ENCODE measurements around the gene PHC1. TPM values are rescaled to one million over a fixed set of nuclear protein-coding genes. Genes with fewer than 3 reads are reported as not detected.

PHC1 gene
- total and polyA plus RNA-seq, 2 donors (not counting 1 experiment from before 2014, with no cell fraction given) = 64.2 to 86.9 TPM

DNA sequence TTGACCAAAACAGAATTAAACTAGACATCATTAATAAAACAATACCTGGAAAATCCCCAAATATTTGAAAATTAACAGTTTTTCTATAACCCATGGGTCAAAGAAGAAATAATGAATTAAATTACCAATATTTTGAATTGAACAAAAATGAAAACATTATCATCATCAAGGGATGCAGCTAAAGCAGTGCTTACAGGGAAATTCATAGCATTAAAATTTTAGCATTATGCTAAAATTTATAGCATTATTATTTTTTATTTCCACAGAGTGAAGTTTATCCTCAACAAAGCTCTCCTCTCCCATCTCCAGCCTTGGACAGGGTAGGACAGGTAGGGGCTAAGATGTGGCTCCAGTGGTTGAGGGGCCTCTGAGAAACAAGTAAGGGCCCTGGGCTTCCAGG, 54.5 kb downstream of the PHC1 start:
- ChIA-PET POLR2A (no interaction called here), CTCF (no interaction called here)
- no peak for TF ChIP-seq EZH2 (IDR thresholded peaks at IDR 0.05; ENCODE audit: borderline replicate concordance, insufficient read depth, low read depth, low read length, poor library complexity, severe bottlenecking)
- TF ChIP-seq, protein P1, sequence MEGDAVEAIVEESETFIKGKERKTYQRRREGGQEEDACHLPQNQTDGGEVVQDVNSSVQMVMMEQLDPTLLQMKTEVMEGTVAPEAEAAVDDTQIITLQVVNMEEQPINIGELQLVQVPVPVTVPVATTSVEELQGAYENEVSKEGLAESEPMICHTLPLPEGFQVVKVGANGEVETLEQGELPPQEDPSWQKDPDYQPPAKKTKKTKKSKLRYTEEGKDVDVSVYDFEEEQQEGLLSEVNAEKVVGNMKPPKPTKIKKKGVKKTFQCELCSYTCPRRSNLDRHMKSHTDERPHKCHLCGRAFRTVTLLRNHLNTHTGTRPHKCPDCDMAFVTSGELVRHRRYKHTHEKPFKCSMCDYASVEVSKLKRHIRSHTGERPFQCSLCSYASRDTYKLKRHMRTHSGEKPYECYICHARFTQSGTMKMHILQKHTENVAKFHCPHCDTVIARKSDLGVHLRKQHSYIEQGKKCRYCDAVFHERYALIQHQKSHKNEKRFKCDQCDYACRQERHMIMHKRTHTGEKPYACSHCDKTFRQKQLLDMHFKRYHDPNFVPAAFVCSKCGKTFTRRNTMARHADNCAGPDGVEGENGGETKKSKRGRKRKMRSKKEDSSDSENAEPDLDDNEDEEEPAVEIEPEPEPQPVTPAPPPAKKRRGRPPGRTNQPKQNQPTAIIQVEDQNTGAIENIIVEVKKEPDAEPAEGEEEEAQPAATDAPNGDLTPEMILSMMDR (IDR thresholded peaks at IDR 0.05) = no peak
- H3K4me3 Mint-ChIP-seq = no peak overlapping the region
- H3K4me2 ChIP-seq (replicated peaks; ENCODE audit: low read depth, low read length, poor library complexity, severe bottlenecking) = no peak overlapping the region
- no peaks in the 10 kb centered on the region for H3K4me1 Mint-ChIP-seq
- intact Hi-C loops (cut with micrococcal nuclease) = no loop called here
- no peaks in the 10 kb centered on the region for H3K4me1 ChIP-seq (ENCODE audit: control insufficient read depth in 2 of 2, insufficient read depth in 2 of 2, low read length in 2 of 2)
- no peak overlapping the region for H2AFZ ChIP-seq (ENCODE audit: insufficient read depth, low read depth, low read length, poor library complexity, severe bottlenecking)
- H3K9me3 ChIP-seq (ENCODE audit: control extremely low read depth in 1 of 3, control insufficient read depth in 2 of 3, insufficient read depth in 1 of 3, low read length in 2 of 3) = peaks cover 5 to 20% (median 17%) of the 10 kb centered on the region in 3 donors
- H3K79me2 ChIP-seq (ENCODE audit: control insufficient read depth, insufficient read depth, low read length) = no peaks in the 10 kb centered on the region
- no peaks in the 10 kb centered on the region for H3K27me3 Mint-ChIP-seq
- H3K27ac Mint-ChIP-seq = no peak overlapping the region
- H3K27me3 ChIP-seq (replicated peaks in 1 of 4; ENCODE audit: control extremely low read depth in 1 of 4, control insufficient read depth in 3 of 4, insufficient read depth in 4 of 4, low read length in 3 of 4) = no peaks in the 10 kb centered on the region
- H3K36me3 ChIP-seq (replicated peaks in 1 of 2; ENCODE audit: control extremely low read depth in 1 of 2, control insufficient read depth in 1 of 2, extremely low read depth in 1 of 2, insufficient read depth in 2 of 2, low read length in 1 of 2) = no peaks in the 10 kb centered on the region
- no peak overlapping the region for H3K9ac ChIP-seq (ENCODE audit: low read length)
- DNase-seq (no peak), ATAC-seq (ENCODE audit: low read depth) (no peak)
- no peaks in the 10 kb centered on the region for H4K20me1 ChIP-seq (ENCODE audit: control insufficient read depth, insufficient read depth, low read length, poor library complexity, severe bottlenecking)
- H3K27ac ChIP-seq (ENCODE audit: low read length in 2 of 2) = no peak overlapping the region
- H3K9me3 Mint-ChIP-seq (ENCODE audit: insufficient read depth) = peaks cover 3% of the 10 kb centered on the region
- H3K4me3 ChIP-seq (ENCODE audit: control extremely low read depth in 1 of 5, extremely low read depth in 1 of 5, insufficient read depth in 1 of 5, low read depth in 2 of 5, low read length in 4 of 5) = no peak overlapping the region

DNA sequence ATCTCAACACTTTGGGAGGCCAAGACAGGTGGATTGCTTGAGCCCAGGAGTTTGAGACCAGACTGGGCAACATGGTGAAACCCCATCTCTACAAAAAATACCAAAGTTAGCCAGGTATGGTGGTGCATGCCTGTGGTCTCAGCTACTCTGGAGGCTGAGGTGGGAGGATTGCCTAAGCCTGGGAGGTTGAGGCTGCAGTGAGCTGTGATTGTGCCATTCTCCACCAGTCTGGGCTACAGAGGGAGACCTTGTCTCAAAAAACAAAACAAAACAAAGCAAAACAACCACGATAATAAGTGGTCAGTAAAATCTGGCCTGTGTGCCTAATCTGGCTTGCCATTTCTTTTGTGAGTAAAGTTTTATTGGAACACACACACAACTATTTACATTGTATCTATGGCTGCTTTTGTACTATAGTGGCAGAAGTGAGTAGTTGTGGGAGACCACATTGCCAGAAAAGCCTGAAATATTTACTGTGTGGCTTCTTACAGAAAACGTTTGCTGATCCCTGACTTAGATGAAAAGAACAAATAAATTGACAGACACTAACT, 55.6 kb downstream of the PHC1 start:
- no peak overlapping the region for H3K4me3 ChIP-seq (ENCODE audit: control extremely low read depth in 1 of 5, extremely low read depth in 1 of 5, insufficient read depth in 1 of 5, low read depth in 2 of 5, low read length in 4 of 5)
- no peak overlapping the region for H2AFZ ChIP-seq (ENCODE audit: insufficient read depth, low read depth, low read length, poor library complexity, severe bottlenecking)
- TF ChIP-seq EZH2 (IDR thresholded peaks at IDR 0.05; ENCODE audit: borderline replicate concordance, insufficient read depth, low read depth, low read length, poor library complexity, severe bottlenecking) = no peak
- TF ChIP-seq, protein P1 (IDR thresholded peaks at IDR 0.05) = no peak
- H3K9me3 ChIP-seq (ENCODE audit: control extremely low read depth in 1 of 3, control insufficient read depth in 2 of 3, insufficient read depth in 1 of 3, low read length in 2 of 3) = peaks cover 4 to 20% (median 17%) of the 10 kb centered on the region in 3 donors
- Mint-ChIP-seq H3K9me3 (ENCODE audit: insufficient read depth) (peaks cover 3% of the 10 kb centered on the region), H3K4me3 (no peak overlapping the region), H3K4me1 (no peaks in the 10 kb centered on the region), H3K27ac (no peak overlapping the region), H3K27me3 (no peaks in the 10 kb centered on the region)
- no peak overlapping the region for H3K27ac ChIP-seq (ENCODE audit: low read length in 2 of 2)
- no peaks in the 10 kb centered on the region for H3K79me2 ChIP-seq (ENCODE audit: control insufficient read depth, insufficient read depth, low read length)
- POLR2A ChIA-PET = no interaction called here
- CTCF ChIA-PET = no interaction called here
- H3K4me2 ChIP-seq (replicated peaks; ENCODE audit: low read depth, low read length, poor library complexity, severe bottlenecking) = no peak overlapping the region
- H3K4me1 ChIP-seq (ENCODE audit: control insufficient read depth in 2 of 2, insufficient read depth in 2 of 2, low read length in 2 of 2) = no peaks in the 10 kb centered on the region
- ATAC-seq (ENCODE audit: low read depth) (no peak), DNase-seq (no peak)
- intact Hi-C loops (cut with micrococcal nuclease) = no loop called here
- no peaks in the 10 kb centered on the region for H4K20me1 ChIP-seq (ENCODE audit: control insufficient read depth, insufficient read depth, low read length, poor library complexity, severe bottlenecking)
- H3K36me3 ChIP-seq (replicated peaks in 1 of 2; ENCODE audit: control extremely low read depth in 1 of 2, control insufficient read depth in 1 of 2, extremely low read depth in 1 of 2, insufficient read depth in 2 of 2, low read length in 1 of 2) = no peaks in the 10 kb centered on the region
- H3K9ac ChIP-seq (ENCODE audit: low read length) = no peak overlapping the region
- WGBS (ENCODE audit: insufficient coverage) = no CpG with 5 or more reads among the region's 2 CpGs
- no peaks in the 10 kb centered on the region for H3K27me3 ChIP-seq (replicated peaks in 1 of 4; ENCODE audit: control extremely low read depth in 1 of 4, control insufficient read depth in 3 of 4, insufficient read depth in 4 of 4, low read length in 3 of 4)

All from B cell (primary cell).